ENCODE data around the gene LCOR. TPM values are rescaled to one million over a fixed set of nuclear protein-coding genes. Genes with fewer than 3 reads are reported as not detected.

LCOR gene
- total RNA-seq, 1 donor from 2014 or later = 110 TPM

GRCh38 chr10:97034958-97035769, 203.1 kb downstream of the LCOR start:
- DNase-seq = no peak

GRCh38 chr10:97037365-97038361, 205.6 kb downstream of the LCOR start:
- peak; percentile 76 for DNase-seq

- no peak for DNase-seq
These were observed 206.6 kb downstream of the LCOR start for GRCh38 chr10:97038688-97039087.

GRCh38 chr10:97039538-97040247, 207.6 kb downstream of the LCOR start:
- no peak for DNase-seq

GRCh38 chr10:97040248-97040584, 208.1 kb downstream of the LCOR start:
- DNase-seq = no peak

GRCh38 chr10:97040706-97041105, 208.6 kb downstream of the LCOR start:
- no peak for DNase-seq

- DNase-seq = no peak
These were observed 210.0 kb downstream of the LCOR start for GRCh38 chr10:97042081-97042480.

GRCh38 chr10:97042716-97043562, 210.8 kb downstream of the LCOR start:
- DNase-seq = no peak

- DNase-seq = no peak
These were observed 211.4 kb downstream of the LCOR start for GRCh38 chr10:97043563-97043855.

Small RNAs within 50 kb of the gene (small RNA-seq; reads per million reads assigned to genes)
- gene HMGN2P35 = not detected
- 0.09 reads per million for gene MIR607

Other genes with a start within 250 kb of the LCOR start
- 129 TPM for gene TM9SF3, start 245.3 kb upstream of the LCOR start, total RNA-seq
- 5.6 TPM for gene PIK3AP1, start 111.8 kb upstream of the LCOR start, total RNA-seq

Measured in occipital lobe (tissue), 3 donors.